Activated T-cell treated with anti-CD3 and anti-CD28 coated beads for 4 hours (primary cell): ENCODE measurements around the gene MB.

ENCODE experiments used
- DNase-seq: peaks from one replicate; pipeline ENCODE4 v3.0.0-alpha.2; 2020

The MB gene

DNA sequence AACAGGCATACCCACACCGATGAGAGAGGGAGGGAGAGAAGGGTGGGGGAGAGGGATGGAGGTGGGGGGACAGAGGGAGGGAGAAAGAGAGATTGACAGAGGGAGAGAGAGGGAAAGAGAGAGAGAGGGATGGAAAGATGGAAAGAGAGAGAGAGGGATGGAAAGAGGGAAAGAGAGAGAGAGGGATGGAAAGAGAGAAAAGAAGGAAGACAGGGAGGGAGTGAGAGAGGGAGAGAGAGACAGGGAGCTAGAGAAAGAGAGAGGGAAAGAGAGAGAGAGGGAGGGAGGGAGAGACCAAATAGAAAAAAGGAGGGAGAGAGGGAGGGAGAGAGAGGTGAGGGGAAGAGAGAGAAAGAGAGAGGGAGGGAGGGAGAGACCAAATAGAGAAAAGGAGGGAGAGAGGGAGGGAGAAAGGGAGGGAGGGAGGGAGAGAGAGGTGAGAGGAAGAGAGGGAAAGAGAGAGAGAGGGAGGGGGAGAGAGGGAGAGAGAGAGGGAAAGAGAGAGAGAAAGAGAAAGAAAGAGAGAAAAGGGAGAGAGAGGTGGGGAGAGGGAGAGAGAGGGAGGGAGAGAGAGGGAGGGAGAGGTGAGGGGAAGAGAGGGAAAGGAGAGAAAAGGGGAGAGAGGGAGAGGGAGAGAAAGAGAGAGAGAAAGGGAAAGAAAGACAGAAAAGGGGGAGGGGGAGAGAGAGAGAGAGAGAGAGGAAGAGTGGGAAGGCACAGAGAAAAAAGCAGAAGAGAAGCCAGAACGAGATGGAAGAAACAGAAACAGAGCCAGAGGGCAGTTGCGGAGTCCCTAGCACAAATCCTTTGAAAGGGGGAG, 23.8 kb downstream of the MB start:
- DNase-seq: no peak

DNA sequence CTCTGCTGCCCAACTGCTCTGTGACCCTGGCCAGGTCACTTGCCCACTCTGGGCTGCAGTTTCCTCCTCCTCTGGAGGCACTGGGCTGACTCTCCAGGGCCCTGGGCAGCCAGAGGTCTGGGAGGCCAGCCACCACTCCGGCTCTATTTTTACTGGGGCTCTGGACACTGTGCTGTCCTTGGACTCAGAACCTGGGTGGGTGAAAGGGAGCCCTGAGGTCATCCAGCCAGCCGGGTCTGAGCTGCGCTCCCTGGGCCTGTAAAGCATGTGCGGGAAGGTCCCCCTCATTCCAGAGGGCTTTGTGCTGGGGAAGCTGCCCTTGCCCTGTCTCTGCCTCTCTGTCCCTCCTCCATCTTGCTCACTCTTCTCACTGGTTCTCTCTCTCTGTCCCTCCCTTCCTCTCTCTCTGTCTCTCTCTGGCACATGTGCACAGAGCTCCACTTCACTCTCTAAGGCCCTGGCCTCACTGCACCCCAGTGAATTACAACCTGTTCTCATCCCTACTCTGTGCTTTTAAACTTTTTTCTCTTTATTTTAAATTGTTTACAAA, 24.6 kb downstream of the MB start:
- no peak for DNase-seq

- no peak for DNase-seq
Measured at GRCh38 chr22:35591714-35592417, 25.3 kb downstream of the MB start.

- DNase-seq: no peak
Measured at GRCh38 chr22:35590634-35591295, 26.4 kb downstream of the MB start.

DNA sequence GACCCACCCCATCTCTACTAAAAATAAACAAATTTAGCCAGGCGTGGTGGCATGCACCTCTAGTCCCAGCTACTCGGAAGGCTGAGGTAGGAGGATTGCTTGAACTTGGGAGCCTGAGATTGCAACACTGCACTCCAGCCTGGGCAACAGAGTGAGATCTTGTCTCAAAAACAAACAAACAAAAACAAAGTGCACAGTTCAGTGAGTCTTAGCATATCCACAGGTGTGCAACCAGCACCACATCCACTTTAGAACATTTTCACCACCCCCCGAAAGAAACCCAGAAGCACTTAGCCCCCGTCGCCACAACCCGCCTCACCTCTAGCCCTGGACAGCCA, 27.4 kb downstream of the MB start:
- DNase-seq: no peak

DNA sequence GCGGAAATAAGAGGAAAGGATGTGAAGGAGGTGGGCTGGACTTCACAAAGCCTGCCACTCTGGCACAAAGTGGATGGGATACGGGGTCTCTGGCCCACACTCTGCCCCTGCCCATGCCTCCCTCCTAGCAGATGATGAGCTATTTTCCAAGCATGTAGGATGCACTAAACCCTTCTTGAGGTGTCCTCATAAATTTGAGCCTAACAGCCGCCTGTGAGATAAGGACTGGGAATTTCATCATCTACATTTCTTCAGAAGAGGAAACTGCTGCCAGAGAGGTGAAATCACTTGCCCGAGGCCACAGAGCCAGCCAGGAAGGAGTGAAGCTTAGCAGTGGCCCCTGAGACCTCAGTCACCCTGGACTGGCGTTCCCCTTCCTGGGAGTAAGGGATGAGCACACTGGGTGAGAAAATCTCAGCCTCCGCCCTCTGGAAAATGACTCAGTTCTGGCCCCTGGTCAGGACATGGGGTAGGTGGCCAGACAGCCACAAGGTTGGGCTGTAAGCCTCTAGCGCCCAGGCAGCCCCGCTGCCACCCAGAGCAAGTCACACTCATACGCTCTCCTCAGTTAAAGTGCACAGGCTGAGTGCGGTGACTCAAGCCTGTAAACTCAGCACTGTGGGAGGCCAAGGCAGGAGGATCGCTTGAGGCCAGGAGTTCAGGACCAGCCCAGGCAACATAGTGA, 27.9 kb downstream of the MB start:
- no peak for DNase-seq

DNA sequence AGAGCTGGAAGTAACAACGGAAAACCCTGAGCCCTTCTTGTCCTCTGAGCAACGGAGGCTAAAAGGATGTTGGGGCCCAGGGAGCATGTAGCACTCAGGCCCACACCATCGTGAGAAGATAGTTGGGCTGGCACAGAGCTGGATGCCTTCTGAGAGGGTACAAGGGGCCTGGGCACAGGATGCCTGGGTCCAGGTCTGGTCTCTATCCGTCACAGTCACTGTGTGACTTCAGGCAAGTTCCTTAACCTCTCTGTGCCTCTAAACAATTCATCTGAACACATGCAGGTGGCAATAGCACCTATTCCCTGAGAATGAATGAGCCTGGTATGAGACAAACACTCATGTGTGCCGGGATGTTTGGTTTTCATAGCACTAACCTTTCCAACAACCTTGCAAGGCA, 29.2 kb downstream of the MB start:
- no peak for DNase-seq

GRCh38 chr22:35587447-35587870, 29.7 kb downstream of the MB start:
- no peak for DNase-seq

DNA sequence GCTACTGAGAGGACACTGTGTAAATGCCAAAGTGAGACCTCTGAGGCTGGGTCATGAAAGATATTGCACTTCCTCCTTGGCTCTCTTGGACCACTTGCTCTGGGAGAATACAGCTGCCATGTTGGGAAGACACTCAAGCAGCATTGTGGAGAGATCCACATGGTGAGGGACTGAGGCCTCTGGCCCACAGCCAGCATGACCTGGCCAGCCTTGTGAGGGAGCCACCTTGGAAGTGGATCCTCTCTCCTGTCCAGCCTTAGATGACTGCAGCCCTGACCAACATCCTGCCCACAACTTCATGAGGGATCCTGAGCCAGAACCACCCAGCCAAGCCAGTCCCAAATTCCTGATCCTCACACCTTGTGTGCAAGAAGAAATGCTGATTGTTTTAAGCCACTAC, 30.4 kb downstream of the MB start:
- no peak for DNase-seq

DNA sequence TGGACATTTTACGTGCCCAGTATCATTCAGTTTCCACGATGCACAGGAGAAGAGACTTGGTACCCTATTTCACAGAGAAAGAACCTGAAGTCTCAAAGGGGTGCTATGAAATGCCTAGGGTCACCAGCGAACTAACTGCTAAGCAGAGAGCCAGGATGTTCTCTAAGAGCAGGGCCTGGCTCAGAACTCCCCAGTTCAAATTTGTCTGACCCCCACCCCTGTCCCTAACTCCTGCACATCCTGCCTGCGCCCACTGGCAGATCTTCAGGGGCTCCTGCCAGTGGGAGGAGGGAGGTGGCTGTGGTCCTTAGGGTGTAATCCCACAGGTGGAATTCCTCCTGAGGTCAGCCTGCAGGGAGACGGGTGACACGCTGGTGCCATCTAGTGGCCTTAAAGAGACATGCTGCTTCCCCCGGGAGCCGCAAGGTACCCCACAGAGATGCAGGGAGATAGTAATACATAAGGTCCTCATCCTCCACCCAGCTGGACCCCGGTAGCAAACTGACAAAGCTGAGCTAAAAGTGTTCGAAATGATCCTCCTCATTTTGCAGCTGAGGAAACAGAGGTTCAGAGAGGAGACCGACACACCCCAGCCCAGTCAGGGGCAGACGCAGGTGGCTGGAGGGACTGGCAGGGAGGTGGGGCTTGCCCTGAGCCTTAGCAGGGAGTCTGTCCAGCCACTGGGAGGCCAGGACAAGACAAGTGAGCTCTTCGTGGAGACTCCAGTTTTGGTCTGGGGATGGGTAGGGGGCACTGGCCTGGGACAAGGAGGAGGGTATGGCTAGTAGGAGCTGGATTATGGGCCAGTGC, 34.1 kb downstream of the MB start:
- peak; percentile 25 for DNase-seq

GRCh38 chr22:35582218-35582860, 34.8 kb downstream of the MB start:
- DNase-seq: no peak

DNA sequence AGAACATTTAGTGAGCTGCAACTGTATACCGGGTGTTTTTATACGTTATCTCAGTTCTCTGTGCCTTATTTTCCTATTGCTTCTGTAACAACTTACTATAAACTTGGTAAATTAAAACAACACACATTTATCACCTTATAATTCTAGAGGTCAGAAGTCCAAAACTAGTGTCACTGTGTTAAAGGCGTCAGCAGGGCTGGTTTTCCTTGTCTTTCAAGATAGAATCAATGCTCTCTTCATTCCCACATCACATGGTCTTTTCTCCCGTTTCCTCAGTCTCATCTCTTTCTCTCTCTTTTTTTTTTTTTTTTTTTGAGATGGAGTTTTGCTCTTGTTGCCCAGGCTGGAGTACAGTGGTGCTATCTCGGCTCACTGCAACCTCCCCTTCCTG, 36.1 kb downstream of the MB start:
- no peak for DNase-seq

DNA sequence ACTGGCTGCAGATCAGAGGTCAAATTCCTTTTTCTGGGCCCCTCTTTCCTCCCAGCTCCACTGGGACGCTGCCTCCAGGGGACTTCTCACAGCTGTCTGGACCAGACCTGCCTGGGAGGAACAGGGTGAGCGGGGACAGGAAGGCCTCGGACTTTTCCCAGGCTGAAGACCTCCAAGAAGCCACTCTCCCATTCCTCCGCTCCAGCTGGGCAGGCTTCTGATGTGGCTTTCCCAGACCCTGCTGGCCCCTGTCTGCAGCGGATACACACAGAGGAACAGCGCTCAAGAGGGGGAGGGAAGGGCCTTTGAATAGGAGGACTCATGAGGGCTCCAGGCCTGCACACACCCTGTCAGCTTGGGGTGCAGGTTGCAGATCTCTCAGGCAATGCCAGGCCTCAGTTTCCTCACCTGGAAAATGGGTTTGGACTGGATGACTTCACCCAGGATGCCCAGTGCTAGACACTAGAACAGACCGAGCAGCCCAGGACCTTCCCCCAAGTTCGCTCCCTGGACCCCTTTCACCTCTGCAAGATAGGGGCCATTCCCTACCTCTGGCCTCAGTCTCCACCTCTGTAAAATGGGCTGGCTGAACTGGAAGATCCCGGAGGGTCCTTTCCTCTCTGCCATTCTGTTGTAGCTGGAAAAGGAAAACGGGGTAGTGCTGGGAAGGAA, 36.6 kb downstream of the MB start:
- no peak for DNase-seq

- no peak for DNase-seq
Measured at GRCh38 chr22:35578836-35579575, 38.1 kb downstream of the MB start.

- DNase-seq: no peak
Measured at GRCh38 chr22:35577799-35578659, 39.1 kb downstream of the MB start.

GRCh38 chr22:35576671-35577070, 40.5 kb downstream of the MB start:
- DNase-seq: no peak

- no peak for DNase-seq
Measured at GRCh38 chr22:35575116-35575748, 41.9 kb downstream of the MB start.

GRCh38 chr22:35572556-35572955, 44.6 kb downstream of the MB start:
- DNase-seq: no peak

GRCh38 chr22:35570686-35571194, 46.4 kb downstream of the MB start:
- DNase-seq: no peak
